ENCODE results near the gene DHRS7.
"Not testable (repeated sequence)": the region's sequence is repeated elsewhere in the genome, so short reads cannot be mapped to it uniquely, and the experiment has no call there.

The DHRS7 gene

DNA sequence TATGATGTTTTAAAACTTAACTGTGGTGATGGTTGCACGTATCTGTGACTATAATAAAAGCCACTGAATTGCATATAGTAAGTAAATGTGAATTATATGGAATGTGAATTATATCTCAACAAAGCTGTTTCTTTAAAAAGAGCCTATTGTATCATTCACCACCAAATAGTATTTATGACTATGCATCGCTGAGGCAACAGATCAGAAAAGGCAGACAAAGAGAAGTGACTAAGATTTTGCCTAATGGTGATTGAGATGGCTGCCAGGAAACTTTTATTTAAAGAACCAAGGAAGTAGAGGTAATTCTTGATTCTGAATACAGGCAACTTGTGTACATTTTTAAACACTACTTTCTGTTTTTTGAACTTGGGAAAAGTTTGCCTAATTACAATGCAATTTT lies 31.7 kb downstream of the DHRS7 start:
- DNase-seq (ENCODE audit: low read depth), result no peak

DNA sequence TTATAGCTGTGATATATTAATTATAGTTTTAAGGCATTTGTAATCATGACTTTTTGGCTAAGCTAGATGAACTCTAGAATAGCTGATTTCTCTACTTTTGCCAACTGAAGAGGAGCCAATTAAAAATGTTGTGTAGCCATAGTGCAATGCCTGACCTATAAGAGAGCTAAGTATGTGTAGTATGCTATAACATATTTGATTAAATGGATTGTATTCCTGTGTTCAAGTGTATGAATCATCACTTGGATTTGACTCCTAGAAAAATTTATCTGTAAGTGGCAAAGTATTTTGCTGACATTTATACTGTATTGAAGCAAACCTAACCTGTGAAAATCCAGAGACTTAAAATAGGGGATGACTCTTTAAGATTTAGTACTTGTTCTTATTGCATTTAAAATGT lies 39.3 kb downstream of the DHRS7 start:
- no peak for DNase-seq (ENCODE audit: low read depth)

DNA sequence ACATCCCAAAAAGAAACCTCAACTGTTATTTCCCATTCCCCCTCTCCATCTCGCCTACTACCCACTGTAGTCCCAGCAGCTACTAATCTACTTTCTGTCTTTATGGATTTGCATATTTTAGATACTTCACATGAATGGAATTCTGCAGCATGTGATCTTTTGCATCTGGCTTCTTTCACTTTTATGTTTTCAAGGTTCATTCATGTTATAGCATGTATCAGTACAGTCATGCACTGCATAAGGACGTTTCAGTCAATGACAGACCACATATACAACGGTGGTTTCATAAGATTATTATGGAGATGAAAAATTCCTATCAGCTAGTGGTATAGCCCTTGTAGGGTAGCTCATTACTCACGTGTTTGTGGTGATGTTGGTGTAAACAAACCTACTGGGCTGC lies 49.0 kb downstream of the DHRS7 start:
- no peak for DNase-seq (ENCODE audit: low read depth)

DNA sequence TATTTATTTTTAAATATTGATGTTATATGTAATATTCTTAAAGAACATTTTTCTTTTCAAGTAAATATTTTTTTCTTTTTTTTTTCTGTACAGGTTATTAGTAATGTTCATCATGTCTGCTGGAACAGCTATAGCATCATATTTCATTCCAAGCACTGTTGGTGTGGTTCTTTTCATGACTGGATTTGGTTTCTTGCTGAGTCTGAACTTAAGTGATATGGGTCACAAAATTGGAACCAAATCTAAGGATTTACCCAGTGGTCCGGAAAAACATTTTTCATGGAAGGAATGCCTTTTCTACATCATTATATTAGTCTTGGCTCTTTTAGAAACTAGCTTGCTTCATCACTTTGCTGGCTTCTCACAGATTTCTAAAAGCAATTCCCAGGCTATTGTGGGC lies 50.3 kb downstream of the DHRS7 start:
- DNase-seq (ENCODE audit: low read depth), result no peak

DNA sequence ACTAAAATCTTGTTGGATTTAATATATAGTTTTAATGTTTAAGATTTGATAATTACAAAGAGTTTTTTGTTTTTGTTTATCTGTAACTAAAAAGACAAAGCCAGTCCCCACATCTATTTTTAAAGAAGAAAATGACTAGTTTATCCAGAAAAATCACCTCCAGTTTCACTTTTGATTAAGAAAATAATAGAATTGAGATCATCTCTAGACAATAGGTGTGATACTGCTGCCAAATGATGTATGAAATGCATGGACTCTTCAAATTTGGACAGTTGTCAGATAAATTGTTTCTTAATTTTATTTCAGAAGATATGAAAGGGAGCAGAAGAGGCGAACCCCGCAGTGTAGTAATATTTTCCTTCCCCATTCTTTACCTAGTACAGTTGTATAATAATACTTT lies 53.5 kb downstream of the DHRS7 start:
- DNase-seq (ENCODE audit: low read depth), result no peak

DNA sequence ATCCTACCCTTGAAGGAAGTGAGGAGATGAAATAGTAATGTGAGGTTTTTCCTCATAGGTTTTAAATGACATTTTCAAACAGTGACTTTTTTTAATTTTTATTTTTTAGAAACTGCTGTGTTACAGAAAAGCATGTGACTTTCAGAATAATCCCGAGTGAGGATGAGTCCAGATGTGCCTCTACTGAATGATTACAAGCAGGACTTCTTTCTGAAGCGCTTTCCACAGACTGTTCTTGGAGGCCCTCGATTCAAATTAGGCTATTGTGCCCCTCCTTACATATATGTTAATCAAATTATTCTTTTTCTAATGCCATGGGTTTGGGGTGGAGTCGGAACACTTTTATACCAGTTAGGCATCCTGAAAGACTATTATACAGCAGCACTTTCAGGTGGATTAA lies 57.7 kb downstream of the DHRS7 start:
- DNase-seq (ENCODE audit: low read depth), result no peak

DNA sequence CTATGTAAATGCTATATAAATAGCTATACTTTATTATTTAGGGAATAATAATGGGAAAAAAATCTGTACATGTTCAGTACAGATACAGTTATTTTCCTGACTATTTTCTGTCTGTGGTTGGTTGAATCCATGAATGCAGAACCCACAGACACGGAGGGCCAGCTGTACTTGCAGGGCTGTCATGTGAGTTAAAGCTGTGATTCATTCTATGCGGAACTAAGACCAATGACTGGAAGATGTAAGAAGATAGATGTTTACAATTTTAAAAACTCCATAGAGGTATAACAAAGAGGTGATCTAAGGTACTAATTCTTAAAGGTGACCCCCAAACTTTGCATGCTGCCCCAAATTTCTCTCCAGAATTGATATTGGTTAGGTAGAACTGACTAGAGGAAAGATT lies 58.9 kb downstream of the DHRS7 start:
- DNase-seq (ENCODE audit: low read depth), result no peak

DNA sequence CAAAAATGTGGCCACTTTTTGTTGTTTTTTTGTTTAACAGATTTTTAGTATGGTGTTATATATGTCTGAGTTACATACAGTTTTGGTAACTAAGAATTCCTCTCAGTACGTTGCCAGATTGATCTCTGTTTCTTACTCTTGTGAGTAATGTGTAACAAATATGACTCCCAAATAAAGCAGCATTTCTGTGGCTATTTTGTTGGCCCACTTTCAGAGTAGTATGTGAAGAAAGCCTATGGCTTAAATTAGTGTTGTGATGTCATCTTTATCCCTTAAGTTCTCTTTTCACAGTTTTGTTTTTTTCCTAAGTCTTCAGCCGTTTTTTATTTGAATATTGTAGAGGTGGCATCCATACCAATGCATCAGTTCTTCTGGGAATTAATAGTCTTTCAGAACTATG lies 62.8 kb downstream of the DHRS7 start:
- no peak for DNase-seq (ENCODE audit: low read depth)

DNA sequence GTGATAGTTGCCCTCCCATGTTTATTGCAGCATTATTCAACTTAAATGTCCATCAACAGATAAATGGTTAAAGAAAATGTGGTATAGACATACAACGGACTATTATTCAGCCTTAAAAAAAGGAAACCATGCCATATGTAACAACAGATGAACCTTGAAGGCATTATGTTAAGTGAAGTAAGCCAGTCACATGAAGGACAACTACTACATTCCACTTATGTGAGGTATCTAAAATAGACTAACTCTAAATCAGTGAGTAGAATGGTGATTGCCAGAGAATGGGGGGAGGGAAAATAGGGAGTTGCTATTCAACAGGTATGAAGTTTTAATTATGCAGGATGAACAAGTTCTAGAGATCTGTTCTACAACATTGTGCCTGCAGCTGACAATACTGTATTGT lies 63.4 kb downstream of the DHRS7 start:
- DNase-seq (ENCODE audit: low read depth), result no peak

DNA sequence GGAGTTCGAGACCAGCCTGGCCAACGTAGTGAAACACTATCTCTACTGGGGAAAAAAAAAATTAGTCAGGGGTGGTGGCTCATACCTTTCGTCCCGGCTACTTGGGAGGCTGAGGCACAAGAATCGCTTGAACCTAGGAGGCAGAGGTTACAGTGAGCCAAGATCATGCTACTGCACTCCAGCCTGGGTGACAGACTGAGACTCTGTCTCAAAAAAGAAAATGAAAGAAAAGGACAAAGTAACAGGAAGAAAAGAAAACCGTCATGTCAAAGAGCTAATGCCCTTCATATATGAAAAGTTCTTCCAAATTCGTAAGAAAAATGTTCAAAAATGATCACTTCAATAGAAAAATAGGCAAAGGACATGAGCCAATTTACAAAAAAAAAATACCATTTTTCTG lies 65.3 kb downstream of the DHRS7 start:
- DNase-seq (ENCODE audit: low read depth), result not testable (repeated sequence)

DNA sequence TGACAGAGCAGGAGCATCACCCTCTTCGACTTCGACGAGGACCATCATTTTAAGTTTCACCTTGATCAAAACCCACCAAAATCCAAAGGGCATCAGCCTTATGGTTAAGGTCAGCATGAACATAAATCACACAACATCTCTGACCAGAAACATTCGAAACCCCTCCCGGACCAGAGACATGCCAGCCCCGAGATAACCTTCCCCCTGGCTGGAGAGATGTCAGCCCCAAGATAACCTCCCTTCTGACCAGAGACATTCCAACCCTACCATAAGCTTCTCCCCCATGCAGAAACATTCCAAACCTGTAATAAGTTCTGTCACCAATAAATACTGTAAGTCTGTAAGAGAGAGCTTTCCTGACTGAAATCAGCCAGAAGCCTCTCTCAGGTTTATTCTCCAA lies 67.2 kb downstream of the DHRS7 start:
- DNase-seq (ENCODE audit: low read depth), result no peak

DNA sequence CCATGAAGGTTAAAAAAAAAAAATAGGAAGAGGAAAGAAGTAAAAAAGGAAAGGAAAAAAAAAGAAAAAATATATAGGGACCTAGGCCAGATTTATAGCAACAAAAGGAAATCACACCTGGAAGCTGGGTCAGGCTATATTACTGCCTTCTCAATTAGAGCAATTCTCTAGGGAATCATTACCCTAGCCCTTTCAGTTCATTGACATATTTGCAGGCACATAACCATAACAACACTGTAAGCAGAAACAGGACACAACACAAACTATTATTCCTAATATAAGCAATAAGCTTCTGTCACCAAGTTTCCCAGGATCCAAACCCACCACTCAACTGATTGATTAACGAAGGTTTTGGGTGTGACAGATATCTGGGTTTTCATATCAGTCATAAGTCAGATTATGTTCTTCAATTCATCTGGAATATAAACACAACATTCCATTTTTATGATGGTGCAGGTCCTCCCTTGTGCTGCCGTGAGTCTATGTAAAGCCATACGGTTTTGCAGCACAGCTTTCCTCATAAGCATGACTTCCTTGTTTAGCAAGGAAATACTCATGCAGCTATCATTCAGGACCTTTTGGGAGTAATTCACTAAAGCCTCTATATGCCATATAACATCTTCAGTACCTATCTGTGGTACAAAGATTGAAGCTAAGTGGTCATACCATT lies 69.3 kb downstream of the DHRS7 start:
- no peak for DNase-seq (ENCODE audit: low read depth)

DNA sequence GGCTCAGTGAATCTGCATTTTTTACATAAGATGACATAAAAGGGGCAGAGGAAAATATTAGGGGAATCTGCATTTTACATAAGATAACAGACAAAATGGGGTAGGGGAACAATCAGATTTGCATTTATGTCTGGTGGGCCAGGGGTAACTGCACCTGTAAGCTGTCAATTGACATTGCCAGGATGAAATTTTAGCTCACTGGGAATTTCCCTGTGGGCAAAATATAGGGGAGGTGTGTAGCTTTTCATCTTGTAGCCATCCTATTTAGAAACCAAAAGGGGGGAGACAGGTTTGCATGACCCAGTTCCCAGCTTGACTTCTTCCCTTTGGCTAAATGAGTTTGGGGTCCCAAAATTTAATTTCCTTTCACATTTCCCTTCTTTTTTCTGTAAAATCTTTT lies 70.0 kb downstream of the DHRS7 start:
- no peak for DNase-seq (ENCODE audit: low read depth)

DNA sequence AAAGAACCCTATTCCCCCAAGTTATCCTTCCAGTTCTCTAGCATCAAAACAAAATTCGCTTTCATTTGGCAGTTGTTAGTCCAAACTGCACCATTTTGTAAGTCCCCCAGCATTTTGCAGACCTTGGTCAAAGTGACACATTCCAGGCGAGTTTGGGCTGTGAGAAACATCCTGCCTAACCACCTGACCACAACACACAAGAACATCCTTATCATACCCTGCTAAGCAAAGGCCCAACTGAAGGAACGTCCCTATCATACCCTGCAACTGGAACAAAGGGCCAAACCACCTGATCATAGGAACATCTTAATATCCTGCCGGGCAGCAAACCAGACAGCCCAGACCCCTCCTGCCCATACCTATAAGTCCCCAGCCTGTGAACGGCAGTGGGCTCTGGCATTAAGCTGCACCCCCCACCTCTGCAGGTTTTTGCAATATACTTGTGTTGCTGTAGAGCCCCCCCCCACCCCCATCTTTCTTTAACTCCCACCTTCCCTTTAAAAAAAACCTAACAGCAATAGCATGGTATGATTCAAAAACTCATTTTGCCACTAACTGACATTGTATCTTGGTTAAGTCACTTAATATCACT lies 70.8 kb downstream of the DHRS7 start:
- DNase-seq (ENCODE audit: low read depth), result no peak

Data from activated T-cell treated with anti-CD3 and anti-CD28 coated beads for 48 hours (primary cell).